NCI-H1694 (cell line): ENCODE results near the gene C1QTNF7.

Experiments used
- DNase-seq: peaks from one replicate; lab custom pipeline; 2025; lab: John Stamatoyannopoulos, UW

The C1QTNF7 gene

GRCh38 chr4:15414551-15415091 lies 13.2 kb upstream of the C1QTNF7 start:
- DNase-seq, result no peak

DNA sequence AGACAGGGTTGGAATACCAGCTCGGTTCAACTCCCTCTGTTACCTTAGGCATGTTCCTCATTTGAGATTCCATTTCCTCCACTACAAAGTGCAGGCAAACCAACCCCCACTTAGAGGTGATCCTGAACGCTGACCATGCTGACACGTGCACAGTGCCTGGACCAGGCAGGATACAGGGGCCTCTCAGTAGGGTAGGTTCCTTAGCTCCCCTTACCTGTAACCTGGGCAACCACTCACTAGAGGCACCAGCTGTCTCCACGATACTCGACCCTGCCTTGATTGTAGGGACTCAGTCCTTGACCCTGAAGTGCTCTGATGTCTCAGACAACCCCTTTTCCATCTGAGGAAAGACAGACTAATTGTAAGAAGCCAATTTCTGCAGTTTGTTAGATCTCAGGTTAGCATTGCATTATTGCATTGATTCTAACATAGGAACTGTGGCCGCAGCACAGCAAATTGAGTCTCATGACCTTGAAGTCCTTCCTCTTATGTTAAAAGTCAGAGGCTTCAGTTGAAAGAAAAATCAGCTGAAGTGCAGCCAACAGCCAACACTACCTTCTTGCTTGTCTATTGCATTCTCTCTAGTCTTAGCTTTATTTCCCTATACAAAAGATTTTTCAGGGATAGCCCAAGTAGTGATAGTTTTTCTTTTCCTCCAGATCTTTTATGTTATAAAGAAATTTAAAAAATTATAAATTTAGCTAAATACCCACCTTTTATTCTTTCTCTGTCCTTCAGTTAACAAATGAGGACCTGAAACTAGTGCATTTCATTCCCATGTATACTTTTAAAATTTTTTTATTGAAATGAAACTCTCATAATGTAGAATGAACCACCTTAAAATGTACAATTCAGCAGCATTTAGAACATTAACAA lies 11.2 kb upstream of the C1QTNF7 start:
- DNase-seq, result no peak

DNA sequence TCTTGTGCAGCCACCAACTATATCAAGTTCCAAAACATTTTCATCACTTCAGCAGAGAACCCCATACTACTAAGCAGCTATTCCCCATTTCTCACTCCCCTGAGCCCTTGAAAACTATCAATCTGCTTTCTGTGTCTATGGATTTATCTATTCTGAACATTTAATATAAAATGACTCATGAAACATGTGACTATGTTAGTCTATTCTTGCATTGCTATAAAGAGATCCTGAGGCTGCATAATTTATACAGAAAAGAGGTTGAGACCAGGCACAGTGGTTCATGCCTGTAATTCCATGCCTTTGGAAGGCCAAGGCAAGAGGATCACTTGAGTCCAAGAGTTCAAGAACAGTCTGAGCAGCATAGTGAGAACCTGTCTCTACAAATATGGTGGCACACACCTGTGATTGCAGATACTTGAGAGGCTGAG lies 10.6 kb upstream of the C1QTNF7 start:
- no peak for DNase-seq

GRCh38 chr4:15418956-15419355 lies 8.9 kb upstream of the C1QTNF7 start:
- no peak for DNase-seq

DNA sequence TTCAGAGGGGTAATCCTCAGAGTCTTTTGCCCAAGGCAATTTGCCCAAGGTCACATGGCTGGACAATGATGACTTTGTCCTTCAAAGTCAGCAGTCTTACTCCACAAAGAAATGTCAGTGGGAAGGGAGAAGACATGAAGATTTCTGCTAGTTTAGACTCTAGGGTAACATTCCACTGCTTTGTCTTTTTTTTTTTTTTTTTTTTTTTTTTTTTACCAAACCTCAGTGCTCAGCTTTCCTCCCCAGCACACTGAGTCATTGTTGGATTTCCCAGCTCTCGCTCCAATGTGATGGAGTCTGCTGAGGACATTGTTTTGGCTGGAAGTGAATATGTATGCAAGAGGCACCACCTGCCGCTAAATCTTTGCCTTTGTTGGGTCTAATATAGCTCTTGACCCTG lies 7.2 kb upstream of the C1QTNF7 start:
- DNase-seq, result no peak

- no peak for DNase-seq
Observed at GRCh38 chr4:15423285-15423711, 4.5 kb upstream of the C1QTNF7 start.

DNA sequence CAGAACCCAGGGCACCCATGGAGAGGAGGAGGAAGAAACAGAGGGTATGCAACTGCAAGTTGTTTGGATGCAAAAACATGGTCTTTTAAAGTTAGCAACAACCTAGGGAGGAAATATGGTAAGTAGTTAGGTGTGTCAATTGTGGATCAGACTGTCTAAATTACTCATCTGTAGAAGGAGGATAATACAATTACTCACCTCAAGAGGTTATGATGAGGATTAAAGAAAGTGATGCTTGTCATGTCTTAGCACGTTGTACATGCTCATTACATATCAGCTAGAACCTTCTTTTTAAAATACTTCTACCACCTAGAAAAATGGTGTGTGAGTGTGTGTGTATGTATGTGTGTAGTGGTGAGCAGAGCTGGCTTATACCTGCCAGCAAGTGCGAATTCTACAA lies 2.3 kb upstream of the C1QTNF7 start:
- DNase-seq, result no peak

DNA sequence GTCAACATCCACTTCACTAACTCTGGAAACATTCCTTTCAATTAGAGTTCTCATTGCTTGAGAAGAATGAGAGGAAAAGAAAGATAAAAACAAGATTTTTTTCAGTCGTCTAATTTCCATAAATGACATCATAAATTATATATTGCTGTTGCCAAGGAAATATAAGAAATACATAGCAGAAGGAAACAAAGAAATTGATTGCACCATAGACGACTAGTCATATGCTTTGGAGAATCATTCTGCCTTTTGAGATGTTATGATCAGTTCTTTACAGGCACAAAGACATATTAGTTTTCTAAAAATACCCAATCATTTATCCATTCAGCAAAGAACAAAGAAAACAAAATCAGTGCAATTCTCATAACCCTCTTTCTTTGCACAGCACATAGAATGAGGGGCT lies 672 bp upstream of the C1QTNF7 start:
- DNase-seq, result no peak

DNA sequence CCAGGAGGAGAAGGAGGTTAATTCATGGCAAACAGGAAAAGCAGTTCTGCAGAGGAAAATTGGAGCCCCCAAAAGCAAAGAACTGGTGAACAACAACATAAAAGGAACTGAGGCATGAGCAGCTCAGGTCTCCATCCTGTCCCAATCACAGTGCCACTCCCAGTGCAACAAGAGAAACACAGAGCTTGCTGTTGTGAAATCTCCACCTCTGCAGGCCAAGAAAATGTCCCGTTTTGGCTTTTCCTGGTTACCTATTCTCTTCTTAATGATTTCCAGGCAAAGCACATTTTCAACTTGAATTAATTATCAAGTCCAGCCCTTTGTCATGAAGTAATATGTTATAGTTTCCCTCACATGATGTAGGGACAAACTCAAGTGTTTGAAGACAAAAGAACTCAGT lies 778 bp downstream of the C1QTNF7 start:
- no peak for DNase-seq

GRCh38 chr4:15434091-15434490 lies 6.3 kb downstream of the C1QTNF7 start:
- DNase-seq, result no peak

GRCh38 chr4:15434676-15435075 lies 6.8 kb downstream of the C1QTNF7 start:
- no peak for DNase-seq

GRCh38 chr4:15436513-15436912 lies 8.7 kb downstream of the C1QTNF7 start:
- no peak for DNase-seq

DNA sequence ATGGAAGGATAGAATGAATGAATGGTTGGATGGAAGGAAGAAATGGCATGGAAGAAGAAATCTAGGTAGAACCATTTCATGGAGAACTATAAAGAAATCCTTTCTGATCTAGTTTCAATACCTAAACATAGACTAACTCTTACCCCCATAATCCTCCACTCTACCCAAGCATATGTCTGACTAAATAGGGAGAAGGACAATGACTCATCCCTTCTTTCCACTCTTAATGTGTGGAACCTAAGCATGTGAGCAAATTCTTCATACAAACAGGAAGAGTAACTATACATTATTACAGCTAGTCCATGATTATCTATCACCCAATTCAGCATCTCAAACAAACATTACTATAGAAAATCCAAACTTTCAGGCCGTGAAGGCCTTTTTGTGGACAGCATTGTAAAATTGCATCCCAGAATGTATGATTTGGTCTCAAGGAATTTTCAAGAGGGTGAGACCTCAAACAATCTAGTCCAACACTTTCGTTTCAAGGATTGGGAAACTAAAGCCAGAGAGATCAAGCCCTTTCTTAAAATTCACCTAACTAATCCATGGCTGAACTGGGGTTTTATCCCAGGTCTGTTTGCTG lies 11.2 kb downstream of the C1QTNF7 start:
- DNase-seq, result no peak

GRCh38 chr4:15443371-15444160 lies 15.7 kb downstream of the C1QTNF7 start:
- DNase-seq, result no peak

DNA sequence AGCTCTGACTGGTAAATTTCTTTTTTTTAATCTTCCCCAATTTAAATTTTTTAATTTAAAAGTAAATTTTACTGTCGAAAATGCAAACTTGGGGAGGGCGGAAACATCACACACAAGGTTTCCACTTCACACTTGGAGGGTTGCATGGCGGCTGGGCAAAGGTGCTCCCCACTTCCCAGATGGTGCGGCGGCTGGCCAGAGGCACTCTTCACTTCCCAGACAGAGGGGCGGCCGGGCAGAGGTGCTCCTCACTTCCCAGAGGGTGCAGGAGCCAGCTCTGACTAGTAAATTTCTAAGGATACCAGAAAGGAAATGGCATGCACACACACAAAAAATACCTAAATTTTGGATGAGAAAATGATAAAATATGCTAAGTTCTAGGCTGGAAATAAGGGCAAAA lies 16.4 kb downstream of the C1QTNF7 start:
- no peak for DNase-seq

- no peak for DNase-seq
Observed at GRCh38 chr4:15444879-15445547, 17.2 kb downstream of the C1QTNF7 start.

DNA sequence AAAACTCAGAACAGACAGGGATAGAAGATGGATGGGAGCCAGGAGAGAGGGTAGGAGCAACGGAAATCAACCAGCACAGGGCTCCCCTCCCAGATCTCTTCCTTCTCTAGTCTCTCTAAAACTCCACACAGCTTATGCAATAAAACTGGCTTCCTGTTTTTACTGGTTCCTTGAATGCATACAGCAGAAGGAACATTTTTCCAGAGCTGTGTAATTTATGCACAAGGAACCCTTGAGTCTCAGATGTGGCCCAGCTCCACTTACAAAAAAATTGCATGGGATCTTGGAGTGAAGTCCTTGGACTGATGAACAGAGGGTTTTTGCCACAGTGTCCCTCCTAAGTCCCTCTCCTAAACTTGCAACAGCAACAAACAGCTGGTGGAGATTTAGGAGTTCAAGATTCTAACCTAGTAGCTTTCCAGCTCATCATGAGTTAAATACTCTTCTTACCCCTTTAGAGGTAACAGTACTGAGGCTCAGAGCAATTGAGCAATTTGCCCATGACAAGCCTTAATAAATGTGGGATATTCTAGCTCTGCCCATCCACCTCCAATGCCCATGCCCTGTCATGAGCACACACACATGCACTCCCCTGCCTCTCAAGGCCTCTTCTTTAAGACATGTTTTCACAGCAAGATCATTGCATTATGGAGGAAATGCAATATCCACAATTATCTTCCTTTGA lies 23.5 kb downstream of the C1QTNF7 start:
- no peak for DNase-seq

GRCh38 chr4:15451866-15452765 lies 24.3 kb downstream of the C1QTNF7 start:
- DNase-seq, result no peak

DNA sequence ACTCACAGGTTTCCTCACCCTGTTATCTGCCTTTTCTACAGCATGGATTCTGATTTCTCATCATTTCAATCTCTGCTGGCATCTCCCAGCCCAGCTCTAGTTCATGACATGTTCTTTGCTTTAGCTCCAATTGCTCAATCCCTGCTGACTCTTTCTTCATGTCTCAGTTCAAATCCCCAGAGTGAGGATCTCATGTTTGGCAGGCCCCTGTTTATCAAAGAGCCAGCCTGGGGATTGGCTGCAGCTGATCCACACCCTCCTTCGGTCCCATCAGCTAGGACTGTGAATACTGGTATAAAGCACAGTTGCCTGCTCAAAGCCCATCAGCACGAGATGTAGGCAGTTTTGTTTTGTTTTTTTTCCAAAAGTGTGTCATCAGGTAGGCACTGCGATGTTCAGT lies 27.5 kb downstream of the C1QTNF7 start:
- no peak for DNase-seq
